ENCODE measurements around the gene ULK1.
A peak's percentile ranks its signal among the peaks of the same experiment; 100 is the strongest.

ULK1 gene

DNA sequence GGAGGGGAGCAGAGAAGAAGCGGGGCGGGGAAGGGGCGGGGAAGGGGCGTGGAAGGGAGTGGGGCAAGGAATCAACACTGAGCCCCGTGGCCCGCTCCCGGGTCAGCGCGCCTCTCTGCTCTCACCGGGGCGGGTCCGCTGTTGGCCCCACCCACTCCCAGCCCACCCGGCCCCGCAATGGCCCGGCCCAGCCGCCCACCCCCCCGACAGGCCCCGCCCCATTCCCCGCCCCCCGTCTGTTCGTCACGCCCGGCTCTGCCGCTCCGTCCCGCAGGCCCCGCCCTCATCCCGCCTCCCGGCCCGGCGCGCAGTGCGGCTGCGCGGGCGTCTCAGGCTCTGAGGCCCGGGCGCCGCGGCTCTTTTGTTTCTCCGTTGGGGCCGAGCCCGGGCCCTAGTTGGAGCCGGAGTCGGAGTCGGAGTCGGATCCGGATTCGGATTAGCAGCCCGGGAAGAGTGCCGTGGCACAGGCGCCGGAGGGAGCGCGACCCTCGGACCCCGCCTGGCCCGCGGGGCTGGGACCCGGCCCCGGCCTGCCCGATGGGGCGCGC, at the start of gene ULK1:
ULK1 (plus strand) TSS at position 310 of the 548 bp plus-strand sequence. CDS start 380 bp downstream, outside the sequence.
- DNase-seq (ENCODE audit: low read depth in 2 of 2) = peak; percentile 82 to 95

DNA sequence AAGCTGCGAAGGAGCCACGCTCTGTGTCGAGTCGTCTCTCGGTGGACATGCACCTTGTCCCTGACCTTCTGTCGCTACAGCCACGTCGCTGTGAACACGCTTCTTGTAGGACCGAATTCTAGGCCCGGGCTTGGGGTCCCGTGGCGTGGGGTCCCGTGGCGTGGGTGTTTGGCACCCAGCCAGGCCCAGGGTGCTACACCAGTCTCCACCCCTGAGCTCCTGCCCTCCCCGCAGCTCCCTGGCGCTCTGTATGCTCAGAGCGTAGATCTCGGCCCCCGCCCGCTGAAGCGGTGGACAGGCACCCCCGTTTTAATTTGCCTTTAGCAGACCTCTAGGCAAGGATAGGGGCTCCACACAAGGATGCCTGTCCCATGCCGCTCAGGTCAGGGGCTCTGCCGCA, 49.8 kb upstream of the ULK1 start:
- DNase-seq (ENCODE audit: low read depth in 2 of 2) = no peak

DNA sequence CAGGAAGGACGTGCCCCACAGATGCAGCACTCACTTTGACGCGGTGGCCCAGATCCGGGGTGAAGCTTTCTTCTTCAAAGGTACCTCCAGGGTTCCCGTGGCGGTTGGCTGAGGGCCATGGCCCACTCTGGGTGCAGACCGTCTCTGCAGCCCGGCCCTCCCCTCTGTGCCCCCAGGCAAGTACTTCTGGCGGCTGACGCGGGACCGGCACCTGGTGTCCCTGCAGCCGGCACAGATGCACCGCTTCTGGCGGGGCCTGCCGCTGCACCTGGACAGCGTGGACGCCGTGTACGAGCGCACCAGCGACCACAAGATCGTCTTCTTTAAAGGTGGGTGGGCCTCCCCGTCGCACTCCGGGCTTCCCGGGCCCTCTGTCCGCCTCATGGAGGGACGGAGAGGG, 49.3 kb upstream of the ULK1 start:
- DNase-seq (ENCODE audit: low read depth in 2 of 2) = no peak

GRCh38 chr12:131847456-131847855, 47.0 kb upstream of the ULK1 start:
- DNase-seq (ENCODE audit: low read depth in 2 of 2) = no peak

GRCh38 chr12:131848753-131849152, 45.7 kb upstream of the ULK1 start:
- no peak for DNase-seq (ENCODE audit: low read depth in 2 of 2)

- no peak for DNase-seq (ENCODE audit: low read depth in 2 of 2)
Observed at GRCh38 chr12:131849700-131850553, 44.5 kb upstream of the ULK1 start.

DNA sequence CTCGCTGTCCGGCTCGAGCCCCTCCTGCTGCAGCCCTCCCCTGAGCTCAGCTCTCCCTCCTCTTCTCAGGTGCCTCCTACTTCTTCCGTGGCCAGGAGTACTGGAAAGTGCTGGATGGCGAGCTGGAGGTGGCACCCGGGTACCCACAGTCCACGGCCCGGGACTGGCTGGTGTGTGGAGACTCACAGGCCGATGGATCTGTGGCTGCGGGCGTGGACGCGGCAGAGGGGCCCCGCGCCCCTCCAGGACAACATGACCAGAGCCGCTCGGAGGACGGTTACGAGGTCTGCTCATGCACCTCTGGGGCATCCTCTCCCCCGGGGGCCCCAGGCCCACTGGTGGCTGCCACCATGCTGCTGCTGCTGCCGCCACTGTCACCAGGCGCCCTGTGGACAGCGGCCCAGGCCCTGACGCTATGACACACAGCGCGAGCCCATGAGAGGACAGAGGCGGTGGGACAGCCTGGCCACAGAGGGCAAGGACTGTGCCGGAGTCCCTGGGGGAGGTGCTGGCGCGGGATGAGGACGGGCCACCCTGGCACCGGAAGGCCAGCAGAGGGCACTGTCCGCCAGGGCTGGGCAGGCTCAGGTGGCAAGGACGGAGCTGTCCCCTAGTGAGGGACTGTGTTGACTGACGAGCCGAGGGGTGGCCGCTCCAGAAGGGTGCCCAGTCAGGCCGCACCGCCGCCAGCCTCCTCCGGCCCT, 43.4 kb upstream of the ULK1 start:
- no peak for DNase-seq (ENCODE audit: low read depth in 2 of 2)

- DNase-seq (ENCODE audit: low read depth in 2 of 2) = no peak
Observed at GRCh38 chr12:131851741-131852550, 42.5 kb upstream of the ULK1 start.

DNA sequence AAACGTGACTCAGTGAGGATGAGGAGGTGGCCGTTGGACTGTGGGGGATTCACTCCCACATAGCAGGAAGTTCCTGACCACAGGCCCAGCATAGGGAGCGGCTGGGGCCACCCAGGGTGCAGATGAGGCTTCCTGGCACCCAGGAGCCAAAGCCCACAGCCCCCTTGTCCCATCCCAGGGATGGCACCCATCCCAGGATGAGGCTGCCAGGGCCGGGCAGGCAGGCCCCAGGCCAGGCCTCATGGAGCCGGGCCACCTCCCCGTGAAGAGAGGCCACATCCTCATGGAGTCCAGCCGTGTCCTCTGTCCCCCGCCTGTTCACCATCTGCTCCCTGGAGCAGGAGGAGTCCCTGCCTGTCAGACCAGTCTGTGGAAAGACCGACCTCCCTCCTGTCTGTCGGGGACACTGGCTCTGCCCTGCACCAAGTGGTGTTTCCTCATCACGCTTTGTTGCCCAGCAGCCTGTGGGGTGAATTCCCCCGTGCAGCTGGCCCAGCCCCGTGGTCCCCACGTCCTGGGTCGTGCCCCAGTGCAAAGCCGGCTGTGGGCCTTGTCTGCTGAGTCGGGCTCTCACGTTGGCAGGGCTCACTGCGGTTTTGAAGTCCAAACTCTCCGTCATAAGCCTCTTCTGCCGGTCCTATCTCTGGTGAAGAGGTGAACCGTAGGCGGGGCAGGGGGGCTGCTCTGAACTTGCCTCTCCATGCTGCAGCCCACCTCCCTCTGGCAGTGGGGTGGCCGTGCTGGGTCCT, 41.7 kb upstream of the ULK1 start:
- no peak for DNase-seq (ENCODE audit: low read depth in 2 of 2)

DNA sequence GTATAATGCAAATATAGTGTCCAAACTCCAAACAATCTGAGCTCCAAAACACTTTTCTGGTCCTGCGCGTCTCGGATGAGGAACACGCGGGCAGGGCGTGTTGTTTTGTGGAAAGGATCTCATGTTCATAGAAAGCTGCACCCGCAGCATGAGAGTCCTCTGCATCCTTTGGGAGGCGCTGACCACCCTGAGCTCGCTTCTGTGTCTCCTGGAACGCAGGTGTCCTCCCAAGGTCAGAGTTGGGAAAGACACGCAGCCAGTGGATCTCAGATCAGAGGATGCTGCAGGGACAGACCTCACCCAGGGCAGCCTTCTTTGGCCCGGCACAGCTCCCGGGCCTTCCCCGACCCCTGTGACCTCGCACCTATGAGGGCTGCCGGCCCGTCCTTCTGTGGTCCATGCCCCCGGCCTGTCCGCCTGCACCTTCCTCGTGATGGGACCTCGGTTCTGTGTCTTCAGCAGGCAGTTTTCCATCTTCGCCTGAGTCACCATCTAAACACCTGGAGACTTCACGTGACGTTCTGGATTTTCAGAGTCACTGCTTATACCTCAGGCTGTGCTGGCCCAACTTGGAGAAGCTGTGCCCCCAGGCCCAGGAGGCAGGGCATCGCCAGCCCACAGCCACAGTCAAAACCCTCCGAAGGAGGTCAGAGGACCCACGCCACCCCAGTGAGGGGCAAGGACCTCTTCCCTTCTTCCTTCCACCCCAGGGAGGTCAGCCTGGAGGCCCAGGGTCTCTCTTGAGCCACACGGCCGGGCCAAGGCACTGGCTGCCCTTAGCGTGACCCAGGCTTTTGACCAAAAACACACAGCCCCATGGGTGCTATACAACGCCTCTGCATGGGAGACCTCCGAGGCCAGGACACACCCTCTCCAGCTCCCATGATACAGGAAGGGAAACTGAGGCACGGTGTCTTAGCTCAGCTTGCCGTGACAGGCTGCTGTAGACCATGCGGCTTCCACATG, 40.3 kb upstream of the ULK1 start:
- DNase-seq (ENCODE audit: low read depth in 2 of 2) = no peak

GRCh38 chr12:131854861-131855476, 39.5 kb upstream of the ULK1 start:
- DNase-seq (ENCODE audit: low read depth in 2 of 2) = no peak

GRCh38 chr12:131855521-131856142, 38.8 kb upstream of the ULK1 start:
- no peak for DNase-seq (ENCODE audit: low read depth in 2 of 2)

DNA sequence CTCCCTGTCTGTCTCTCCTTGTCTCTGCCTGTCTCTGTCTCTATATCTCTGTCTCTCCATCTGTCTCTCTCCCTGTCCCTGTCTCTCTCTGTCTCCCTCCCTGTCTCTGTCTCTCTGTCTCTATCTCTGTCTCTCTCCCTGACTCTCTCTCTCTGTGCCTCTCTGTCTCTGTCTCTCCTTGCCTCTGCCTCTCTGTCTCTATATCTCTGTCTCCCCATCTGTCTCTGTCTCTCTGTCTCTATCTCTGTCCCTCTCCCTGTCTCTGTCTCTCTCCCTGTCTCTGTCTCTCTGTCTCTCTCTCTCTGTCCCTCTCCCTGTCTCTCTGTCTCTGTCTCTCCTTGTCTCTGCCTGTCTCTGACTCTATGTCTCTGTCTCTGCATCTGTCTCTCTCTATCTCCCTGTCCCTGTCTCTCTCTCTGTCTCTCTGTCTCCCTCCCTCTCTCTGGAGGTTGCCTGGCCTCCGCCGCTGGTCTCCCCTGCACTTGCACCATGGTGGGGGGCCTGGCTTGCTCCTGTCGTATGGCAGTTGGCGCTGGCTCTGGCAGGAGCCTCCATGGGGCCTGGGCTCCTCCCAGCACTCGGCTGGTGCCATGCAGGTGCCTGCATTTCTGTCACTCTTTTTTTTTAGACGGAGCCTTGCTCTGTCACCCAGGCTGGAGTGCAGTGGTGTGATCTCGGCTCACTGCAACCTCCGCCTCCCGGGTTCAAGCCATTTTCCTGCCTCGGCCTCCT, 37.9 kb upstream of the ULK1 start:
- DNase-seq (ENCODE audit: low read depth in 2 of 2) = no peak

DNA sequence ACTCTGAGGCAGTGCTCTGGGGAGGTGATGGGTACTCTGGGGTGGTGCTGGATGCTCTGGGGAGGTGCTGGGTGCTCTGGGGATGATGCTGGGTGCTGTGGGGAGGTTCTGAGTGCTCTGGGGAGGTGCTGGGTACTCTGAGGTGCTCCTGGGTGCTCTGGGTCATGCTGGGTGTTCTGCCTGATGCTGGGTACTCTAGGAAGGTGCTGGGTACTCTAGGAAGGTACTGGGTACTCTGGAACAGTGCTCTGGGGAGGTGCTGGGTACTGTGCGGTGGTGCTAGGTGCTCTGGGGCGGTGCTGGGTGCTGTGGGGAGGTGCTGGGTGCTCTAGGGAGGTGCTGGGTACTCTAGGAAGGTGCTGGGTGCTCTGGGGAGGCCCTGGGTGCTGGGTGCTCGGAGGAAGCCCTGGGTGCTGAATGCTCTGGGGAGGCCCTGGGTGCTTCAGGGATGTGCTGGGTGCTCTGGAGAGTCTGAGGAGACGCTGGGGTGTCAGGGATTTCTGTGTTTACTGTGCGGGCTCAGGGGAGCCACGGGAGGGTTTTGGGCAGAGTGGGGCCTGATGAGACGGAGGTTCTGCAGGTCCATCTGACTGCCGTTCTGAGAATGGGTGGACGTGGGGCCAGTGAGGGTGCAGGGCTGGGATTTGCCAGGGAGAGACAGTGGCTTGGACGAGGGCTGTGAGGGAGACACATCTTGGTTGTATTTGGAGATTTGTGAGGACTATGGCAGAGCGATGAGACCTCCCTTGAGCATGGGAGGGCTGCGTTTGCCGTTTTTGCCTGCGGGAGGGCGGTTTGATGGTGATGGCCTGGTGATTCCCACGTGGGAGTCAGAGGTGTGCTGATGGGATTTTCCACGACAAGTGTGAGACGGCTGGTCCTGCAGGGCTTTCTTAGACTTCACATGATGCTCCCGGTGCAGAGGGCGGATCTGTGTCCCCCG, 36.2 kb upstream of the ULK1 start:
- no peak for DNase-seq (ENCODE audit: low read depth in 2 of 2)

GRCh38 chr12:131860472-131861260, 33.8 kb upstream of the ULK1 start:
- no peak for DNase-seq (ENCODE audit: low read depth in 2 of 2)

DNA sequence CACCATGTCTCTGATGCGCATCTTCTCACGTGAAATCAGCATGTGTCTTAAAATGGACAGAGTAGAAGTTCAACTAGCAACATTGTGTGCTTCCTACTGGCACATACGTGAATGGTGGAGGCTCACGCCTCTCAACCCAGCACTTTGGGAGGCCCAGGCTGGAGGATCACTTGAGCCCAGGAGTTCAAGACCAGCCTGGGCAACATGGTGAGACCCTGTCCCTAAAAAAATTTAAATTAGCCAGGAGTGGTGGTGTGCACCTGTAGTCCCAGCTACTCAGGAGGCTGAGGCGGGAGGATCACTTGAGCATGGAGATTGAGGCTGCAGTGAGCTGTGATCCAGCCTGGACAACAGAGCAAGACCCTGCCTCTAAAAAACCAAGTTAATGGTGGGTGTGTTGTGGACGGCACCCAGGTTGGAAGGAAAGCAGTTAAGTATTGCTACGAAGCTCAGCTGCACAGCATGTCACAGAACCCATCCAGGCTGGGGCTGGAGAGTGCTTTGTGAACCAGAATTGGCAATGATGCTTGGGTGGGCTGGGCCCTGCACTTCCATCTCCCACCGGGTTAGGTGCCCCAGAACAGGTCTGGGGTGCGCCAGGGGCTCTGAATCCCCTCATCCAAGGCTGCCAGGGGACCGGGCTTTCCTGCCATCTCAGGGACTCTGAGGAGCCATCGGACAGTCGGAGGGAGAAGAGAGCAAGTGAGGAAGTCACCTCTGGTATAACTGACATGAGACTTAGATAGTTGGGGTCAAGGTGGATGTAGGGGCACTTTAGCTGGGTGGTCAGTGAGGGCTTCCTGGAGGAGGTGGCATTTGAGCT, 33.0 kb upstream of the ULK1 start:
- DNase-seq (ENCODE audit: low read depth in 2 of 2) = no peak
